ENCODE data around the gene RPP14.
"Not testable (repeated sequence)": the region's sequence is repeated elsewhere in the genome, so short reads cannot be mapped to it uniquely, and the experiment has no call there.

Gene RPP14

DNA sequence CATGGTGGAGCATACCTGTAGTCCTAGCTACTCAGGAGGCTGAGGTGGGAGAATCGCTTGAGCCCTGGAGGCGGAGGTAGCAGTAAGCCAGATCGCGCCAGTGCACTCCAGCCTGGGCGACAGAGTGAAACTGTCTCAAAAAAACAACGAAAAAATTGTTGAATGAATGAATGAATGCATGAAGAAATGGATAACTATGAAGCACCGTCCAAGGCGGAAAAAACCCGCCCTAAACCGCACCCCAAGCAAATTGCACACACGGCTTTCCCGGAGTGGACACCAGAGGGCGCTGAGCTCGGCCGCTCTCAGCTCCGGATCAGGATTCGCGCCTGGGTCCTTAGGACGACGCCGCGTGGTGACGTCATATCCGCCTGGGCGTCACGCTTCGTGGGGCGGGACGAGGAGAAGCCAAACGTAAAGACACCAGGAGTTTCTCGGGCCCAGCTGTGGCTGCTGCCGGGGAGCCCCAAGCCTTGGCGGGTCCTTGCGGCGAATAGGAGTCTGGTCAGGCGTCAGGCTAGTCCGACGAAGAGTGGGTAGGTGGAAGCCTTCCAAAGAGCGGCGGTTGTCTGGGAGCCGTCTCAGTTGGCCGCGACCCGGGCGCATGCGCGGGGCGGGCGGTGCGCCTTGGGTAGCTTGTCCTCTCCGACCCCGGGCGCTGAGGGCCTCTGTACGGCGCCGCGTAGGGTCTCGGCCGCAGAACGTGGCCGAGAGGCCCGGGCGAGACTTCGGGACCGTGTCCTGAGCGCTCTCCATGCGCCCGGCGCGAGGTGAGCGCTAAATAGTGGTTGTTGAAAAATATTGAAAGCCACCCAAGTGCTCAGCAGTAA, at the start of gene RPP14, which contains the start of gene HTD2:
Gene RPP14, plus strand, starts transcription at position 364 of the 830 bp plus-strand sequence. CDS start 4,085 bp downstream, outside the sequence.
Gene HTD2, plus strand, starts transcription at position 639 of the 830 bp plus-strand sequence. CDS start 11,094 bp downstream, outside the sequence.
- peak; percentile 98 to 99 (median 99) for DNase-seq (ENCODE audit: low read depth in 2 of 3, low spot score in 1 of 3)

DNA sequence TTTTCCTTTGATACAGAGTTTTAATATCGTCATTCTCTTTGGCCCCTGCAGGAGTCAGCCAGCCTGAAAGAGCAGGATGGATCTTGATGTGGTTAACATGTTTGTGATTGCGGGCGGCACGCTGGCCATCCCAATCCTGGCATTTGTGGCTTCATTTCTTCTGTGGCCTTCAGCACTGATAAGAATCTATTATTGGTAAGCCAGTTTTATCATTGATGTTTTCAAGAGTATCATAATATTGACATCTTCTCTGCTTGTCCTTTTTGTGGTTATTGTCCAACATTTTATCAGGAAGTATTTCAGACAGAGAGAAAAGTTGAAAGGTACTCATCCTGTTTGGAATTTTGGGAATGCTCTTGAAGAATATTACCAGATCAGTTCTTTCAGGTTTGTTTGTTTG, 49.5 kb upstream of the RPP14 start:
- no peak for DNase-seq (ENCODE audit: low read depth in 2 of 3, low spot score in 1 of 3)

DNA sequence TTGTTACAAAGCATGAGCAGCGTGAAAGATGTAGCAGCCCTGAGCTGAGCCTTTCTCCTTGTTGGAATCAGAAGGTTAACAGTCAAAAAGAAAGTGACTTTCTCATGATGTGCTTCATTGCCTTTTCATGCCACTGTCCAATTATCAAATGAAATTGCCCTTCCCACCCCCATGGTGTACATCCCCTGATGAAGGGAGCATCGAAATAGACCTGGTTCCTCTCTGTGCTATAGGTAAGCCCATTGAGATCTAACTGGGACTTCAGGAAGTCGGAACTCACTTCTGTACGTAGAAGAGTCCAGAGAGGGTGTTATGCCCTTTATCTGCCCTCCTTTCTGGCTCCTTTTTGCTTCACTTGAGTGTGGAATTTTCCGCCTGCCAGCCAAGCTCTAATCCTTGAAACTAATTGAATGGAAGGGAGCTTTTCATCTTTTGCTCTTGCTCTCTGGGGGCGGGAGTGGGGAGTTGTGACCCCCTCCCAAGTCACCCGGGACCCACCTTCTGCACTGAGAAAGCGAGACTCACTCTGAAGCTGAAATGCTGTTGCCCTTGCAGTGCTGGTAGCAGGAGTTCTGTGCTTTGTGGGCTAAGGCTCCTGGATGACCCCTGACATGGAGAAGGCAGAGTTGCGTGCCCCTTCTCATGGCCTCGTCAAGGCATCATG, 47.5 kb upstream of the RPP14 start:
- DNase-seq (ENCODE audit: low read depth in 2 of 3, low spot score in 1 of 3): no peak

DNA sequence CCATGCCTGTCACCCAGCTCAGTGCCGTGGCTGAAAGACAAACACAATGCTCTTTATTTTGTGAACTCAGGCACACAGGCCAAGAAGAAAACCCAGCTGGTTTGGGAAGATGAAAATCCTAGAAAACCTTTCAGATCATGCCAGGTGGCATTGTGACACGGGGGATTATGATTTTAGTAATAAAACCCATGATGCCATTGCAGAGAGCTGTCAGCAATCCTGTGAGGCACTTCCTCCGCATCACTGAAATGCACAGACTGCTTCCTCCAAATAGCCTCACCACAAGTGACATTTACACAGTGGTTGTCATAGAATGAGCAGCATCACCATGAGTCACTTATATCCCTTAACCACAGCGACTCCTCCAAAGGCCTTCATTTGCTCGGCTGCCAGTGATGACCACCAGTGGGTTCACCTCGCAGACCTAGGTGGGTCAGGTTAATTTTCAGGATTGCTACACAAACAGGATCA, 45.7 kb upstream of the RPP14 start:
- DNase-seq (ENCODE audit: low read depth in 2 of 3, low spot score in 1 of 3): peak in 1 of 3 donors; percentile 3

DNA sequence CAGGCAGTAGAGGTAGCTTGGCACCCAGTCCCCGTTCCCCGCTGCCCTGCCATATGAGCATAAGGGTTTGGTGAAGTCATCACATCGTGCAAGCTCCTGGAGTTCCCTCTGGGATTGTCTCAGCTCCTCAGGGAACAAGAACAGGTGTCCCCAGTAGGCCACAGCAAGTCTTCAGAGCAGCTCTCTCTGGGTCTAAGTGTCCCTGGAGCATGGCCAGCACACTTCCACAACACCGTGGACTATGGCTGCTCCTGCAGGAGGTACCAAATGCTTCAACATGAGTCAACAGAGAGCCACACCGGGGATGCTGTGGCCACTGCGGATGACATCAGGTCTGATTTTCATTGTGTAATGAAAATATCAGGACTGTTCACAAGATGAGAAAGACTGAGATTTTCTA, 45.3 kb upstream of the RPP14 start:
- DNase-seq (ENCODE audit: low read depth in 2 of 3, low spot score in 1 of 3): no peak

DNA sequence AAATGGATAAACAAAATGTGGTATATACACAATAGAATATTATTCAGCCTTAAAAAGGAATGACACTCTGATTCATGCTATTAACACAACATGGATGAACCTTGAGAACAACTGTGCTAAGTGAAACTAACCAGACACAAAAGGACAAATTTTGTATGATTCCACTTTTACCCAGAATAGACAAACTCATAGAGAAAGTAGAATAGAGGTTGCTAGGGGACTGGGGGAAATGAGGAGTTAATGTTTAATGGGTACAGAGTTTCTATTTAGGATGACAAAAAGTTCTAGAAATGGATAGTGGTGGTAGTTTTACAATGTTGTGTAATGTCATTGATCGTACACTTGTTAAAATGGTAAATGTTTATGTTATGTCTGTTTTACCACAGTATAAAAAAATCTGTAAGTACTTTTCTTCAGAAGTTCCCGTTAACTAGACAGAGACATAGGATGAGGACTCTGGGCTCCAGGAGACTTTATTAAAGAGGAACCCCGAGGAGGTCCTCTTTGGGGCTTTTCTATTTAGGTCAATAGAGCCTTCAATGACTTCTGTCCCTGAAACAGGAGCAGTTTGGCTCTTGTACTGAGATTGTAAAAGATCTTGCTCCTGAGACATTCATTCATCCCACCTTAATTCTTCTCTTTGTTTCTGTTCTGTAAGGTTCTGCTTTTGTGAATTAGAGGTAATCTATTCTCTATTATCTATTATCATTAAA, 43.9 kb upstream of the RPP14 start:
- no peak for DNase-seq (ENCODE audit: low read depth in 2 of 3, low spot score in 1 of 3)

DNA sequence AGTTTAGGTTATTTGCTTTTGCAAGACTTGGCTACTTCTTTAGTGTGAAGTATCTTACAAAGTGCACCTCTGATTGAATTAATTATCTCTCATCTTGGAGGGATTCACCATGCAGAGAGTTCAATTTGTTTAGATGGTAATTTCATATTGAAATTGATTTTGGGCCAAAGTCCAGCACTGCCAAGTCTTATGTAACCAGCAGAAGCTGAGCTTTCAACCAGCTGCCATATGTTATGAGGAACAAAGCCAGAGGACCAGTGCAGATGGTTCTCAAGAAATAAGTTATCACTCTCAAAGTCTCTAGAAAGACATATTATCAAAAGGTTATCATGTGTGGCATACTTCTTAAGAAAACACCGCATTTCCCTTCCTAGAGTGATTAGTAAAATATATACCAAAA, 39.5 kb upstream of the RPP14 start:
- DNase-seq (ENCODE audit: low read depth in 2 of 3, low spot score in 1 of 3): no peak

DNA sequence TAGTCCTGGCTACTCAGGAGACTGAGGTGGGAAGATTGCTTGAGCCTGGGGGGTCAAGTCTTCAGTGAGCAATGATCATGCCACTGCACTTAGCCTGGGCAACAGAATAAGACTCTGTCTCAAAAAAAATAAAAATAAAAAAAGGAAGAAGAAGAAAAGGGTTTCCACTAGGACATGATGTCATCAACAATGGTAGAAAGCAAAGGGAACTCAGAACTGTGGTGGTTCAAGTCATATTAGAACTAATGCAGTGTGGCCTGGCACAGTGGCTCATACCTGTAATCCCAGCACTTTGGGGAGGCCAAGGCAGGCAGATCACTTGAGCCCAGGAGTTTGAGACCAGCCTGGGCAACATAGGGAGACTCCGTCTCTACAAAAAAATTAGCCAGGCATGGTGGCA, 38.5 kb upstream of the RPP14 start:
- not testable (repeated sequence) for DNase-seq (ENCODE audit: low read depth in 2 of 3, low spot score in 1 of 3)

DNA sequence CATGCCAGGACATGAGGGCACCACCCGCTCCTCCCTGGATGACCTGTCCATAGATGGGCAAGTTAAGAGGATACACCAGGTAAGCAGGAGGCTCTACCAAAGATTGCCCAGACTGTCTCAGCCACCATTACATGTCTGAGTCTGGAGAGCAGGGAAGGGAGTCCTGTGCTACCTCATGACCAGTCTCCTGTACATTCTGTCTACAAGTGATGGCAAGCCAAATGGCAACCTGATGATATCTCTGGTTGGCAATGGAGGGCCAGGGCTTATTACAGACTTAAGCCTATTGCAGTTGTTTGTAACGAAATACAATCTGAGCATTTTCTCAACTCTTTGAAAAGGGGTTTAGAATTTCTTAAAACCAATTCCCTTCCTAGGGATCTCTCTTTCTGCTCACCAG, 36.7 kb upstream of the RPP14 start:
- no peak for DNase-seq (ENCODE audit: low read depth in 2 of 3, low spot score in 1 of 3)

DNA sequence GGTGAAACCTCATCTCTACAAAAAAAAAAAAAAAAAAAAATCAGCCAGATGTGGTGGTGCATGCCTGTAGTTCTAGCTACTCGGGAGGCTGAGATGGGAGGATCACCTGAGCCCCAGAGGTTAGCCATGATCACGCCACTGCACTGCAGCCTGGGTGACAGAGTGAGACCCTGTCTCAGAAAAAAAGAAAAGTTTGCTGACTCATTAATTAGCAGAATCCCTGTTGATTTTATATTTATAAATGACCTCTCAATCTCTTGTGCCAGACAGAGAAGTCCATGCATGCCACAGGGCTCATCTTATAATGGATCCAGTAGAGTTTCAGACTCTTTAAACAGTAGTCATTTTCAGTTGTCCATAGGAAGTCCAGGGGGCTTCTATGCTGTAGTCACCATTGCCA, 35.6 kb upstream of the RPP14 start:
- DNase-seq (ENCODE audit: low read depth in 2 of 3, low spot score in 1 of 3): no peak

DNA sequence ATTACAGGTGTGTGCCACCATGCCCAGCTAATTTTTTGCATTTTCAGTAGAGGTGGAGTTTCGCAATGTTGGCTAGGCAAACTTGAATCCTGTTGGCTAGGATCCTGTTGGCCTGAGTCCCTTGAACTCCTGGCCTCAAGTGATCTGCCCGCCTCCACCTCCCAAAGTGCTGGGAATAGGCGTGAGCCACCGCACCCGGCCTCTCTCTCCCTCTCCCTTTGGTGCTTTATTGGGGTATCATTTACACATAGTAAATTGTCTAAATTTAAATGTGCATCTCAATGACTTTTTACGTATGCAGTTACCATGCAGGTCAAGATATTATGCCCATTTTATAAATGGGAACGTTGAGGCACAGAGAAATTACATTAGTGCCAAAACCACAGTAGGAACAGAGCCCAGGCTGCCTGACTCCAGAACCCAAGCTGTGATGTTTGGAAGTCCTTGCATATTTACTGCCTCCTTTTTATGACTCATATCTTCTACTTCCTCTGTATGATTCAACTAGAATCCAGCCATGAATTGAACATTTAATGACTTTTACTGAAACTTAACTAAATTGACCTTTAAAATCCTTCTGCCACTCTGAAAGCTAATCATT, 34.0 kb upstream of the RPP14 start:
- no peak for DNase-seq (ENCODE audit: low read depth in 2 of 3, low spot score in 1 of 3)

DNA sequence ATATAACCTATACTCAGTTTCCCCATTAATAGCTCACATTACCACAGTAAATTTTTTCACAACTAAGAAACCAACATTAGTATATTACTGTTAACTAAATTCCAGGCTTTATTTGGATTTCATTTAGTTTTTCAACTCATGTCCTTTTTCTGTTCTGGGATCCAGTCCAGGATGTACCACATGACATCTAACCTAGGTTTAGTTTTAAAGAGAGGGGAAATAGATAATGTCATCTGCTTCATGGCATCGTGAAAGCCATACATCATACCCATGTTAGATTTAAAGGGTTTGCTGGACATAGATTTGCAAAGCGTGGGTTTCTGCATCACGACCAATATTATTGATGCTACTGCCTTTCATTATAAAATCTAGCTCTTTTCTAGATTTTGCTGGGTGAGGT, 33.2 kb upstream of the RPP14 start:
- DNase-seq (ENCODE audit: low read depth in 2 of 3, low spot score in 1 of 3): no peak

DNA sequence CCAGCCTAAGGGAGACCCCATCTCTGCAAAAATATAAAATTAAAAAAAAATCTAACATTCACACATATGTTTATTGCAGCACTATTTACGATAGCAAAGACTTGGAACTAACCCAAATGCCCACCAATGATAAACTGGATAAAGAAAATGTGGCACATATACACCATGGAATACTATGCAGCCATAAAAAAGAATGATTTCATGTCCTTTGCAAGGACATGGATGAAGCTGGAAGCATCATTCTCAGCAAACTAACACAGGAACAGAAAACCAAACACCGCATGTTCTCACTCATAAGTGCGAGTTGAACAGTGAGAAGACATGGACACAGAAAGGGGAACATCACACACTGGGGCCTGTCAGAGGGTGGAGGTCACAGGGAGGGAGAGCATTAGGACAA, 32.7 kb upstream of the RPP14 start:
- not testable (repeated sequence) for DNase-seq (ENCODE audit: low read depth in 2 of 3, low spot score in 1 of 3)

DNA sequence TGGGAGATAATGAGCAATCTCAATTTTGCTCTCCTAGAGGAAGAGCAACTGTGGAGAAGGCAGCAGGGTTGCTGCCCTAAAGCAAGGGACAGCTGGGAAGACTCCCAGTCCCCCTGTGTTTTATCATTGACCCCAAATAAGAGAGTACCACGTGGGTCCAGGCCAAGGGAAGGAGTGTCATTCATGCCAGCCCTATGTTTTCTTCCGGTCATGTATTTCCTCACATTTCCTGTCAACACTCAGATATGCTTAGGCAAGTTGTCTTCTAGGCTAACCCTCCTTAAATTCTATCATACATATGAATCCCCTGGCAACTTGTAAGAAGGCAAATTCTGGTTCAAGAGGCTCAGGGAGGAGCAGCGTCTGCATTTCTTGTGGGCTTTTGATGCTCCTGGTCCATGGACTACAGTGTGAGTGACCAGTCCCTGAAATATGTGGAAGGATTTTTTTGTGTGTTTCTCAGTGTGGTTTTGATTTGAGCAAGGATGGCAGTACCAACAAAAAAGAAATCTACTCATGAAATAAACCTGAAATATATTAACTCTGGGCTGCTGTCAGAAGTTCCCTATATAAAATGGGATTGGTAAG, 31.9 kb upstream of the RPP14 start:
- DNase-seq (ENCODE audit: low read depth in 2 of 3, low spot score in 1 of 3): no peak

DNA sequence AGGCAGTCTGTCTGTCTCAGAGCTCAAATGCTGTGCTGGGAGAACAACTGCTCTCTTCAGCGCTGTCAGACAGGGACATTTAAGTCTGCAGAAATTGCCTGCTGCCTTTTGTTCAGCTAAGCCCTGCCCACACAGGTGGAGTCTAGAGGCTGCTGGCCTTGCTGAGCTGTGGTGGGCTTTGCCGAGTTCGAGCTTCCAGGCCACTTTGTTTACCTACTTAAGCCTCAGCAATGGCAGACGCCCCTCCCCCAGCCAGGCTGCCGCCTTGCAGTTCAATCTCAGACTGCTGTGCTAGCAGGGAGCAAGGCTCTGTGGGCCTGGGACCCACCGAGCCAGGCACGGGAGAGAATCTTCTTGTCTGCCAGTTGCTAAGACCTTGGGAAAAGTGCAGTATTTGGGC, 25.0 kb upstream of the RPP14 start:
- no peak for DNase-seq (ENCODE audit: low read depth in 2 of 3, low spot score in 1 of 3)

DNA sequence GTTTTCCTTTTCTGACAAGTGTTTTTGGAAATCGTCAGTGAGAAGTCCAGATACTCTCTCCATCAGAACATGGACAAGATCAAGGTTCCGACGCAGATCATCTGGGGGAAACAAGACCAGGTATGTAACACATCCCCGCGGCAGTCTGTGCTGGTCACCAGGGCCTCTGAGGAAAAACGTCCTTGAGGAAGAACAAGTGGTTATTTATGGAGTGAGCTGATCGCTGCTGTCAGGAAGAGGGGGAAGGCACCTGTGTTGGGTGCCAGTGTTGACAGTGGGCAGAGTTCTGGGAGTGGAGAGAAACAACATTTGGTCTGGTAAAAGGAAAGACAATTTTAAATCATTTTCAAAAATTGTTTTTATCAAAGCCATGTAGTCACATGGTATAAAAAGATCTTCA, 20.7 kb upstream of the RPP14 start:
- DNase-seq (ENCODE audit: low read depth in 2 of 3, low spot score in 1 of 3): no peak

DNA sequence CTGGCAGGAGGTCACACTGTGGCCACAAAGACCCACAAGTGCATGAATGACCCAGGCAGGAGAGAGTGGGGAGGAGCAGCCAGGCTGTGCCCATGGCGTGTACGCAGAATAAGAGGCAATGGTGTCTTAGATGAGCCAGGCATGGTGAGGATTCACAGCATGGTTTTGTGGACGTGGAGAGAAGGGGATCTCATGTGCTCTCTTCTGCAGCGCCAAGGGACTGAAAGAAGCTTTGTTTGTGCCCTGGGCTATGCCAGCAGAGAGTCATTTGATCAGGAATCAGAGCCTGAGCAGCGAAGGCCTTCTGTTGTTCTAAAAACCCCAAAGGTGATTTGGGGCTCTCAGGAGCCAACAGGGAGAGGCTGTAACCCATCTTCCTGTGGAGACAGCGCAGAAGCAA, 18.7 kb upstream of the RPP14 start:
- DNase-seq (ENCODE audit: low read depth in 2 of 3, low spot score in 1 of 3): no peak

DNA sequence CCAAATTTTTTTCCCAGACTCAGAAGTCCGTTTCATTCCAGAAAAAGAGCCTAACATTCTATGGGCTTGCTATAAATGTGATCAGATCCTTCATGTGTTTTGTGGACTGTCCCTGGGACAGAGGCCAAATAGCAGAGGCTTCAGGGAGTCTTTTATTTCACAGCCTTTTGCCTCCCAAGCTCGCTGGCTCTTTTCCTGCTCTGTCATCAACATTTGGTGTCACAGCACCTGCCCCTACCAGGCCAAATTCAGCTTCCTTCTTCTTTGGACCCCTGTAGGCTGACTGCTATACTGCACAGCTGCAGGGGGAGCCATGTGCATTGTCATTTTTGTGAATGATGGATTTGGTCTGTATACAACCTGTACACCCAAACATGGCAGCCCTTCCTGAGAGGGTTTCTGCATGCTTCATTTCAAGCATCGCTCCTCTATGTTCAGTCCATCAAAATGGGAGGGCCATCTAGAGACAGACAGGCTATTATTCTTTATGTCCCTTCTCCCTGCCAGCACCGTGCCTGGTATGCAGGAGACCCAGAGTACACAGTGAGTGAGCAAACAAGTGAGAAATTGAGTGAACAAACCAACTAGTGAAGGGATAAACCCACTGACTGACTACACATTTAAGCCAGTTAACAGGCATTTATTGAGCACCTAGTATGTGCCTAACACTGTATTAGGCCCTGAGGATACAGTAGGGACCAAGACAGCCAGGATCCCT, 17.9 kb upstream of the RPP14 start:
- DNase-seq (ENCODE audit: low read depth in 2 of 3, low spot score in 1 of 3): no peak

DNA sequence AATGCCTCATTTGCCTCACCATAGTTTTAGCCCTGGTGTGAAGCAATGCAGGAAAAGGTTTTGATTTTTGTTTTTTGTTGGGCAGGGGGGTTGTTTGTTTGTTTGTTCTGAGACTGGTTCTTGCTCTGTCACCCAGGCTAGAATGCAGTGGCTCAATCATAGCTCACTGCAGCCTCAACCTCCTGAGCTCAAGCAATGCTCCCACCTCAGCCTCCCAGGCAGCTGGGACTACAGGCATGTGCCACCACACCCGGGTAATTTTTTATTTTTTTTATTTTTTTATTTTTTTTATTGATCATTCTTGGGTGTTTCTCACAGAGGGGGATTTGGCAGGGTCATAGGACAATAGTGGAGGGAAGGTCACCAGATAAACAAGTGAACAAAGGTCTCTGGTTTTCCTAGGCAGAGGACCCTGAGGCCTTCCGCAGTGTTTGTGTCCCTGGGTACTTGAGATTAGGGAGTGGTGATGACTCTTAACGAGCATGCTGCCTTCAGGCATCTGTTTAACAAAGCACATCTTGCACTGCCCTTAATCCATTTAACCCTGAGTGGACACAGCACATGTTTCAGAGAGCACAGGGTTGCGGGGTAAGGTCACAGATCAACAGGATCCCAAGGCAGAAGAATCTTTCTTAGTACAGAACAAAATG, 17.0 kb upstream of the RPP14 start:
- not testable (repeated sequence) for DNase-seq (ENCODE audit: low read depth in 2 of 3, low spot score in 1 of 3)

DNA sequence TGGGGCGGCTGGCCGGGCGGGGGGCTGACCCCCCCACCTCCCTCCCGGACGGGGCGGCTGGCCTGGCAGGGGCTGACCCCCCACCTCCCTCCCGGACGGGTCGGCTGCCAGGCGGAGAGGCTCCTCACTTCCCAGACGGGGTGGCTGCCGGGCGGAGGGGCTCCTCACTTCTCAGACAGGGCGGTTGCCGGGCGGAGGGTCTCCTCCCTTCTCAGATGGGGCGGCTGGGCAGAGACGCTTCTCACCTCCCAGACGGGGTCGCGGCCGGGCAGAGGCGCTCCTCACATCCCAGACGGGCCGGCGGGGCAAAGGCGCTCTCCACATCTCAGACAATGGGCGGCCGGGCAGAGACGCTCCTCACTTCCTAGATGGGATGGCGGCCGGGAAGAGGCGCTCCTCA, 15.6 kb upstream of the RPP14 start:
- DNase-seq (ENCODE audit: low read depth in 2 of 3, low spot score in 1 of 3): not testable (repeated sequence)
